Mesendoderm (in vitro differentiated cells): ENCODE measurements around the gene PDIA3.
"Not testable (repeated sequence)": the region's sequence is repeated elsewhere in the genome, so short reads cannot be mapped to it uniquely, and the experiment has no call there.

Source experiments
- DNase-seq: peaks from one replicate; pipeline ENCODE4 v3.0.0; 2013
- H2AK5ac ChIP-seq: 2 replicates; pipeline ENCODE4 v1.6.1; 2013; ENCODE audit warnings: low read length, inconsistent platforms
- H2BK120ac ChIP-seq: 2 replicates; pipeline ENCODE4 v1.6.1; 2013; ENCODE audit warnings: low read depth, mild to moderate bottlenecking, low read length, moderate library complexity, mixed read lengths
- H2BK15ac ChIP-seq: replicated peaks from 2 replicates; pipeline ENCODE4 v1.6.1; 2013; ENCODE audit warnings: low read depth, mild to moderate bottlenecking, moderate library complexity
- H2BK5ac ChIP-seq: 2 replicates; pipeline ENCODE4 v1.6.1; 2013; ENCODE audit warnings: low read length, inconsistent platforms
- H3K18ac ChIP-seq: 2 replicates; pipeline ENCODE4 v1.6.1; 2013; ENCODE audit warnings: mild to moderate bottlenecking, low read length, mixed read lengths
- H3K23ac ChIP-seq: one replicate; pipeline ENCODE4 v1.6.1; 2013; ENCODE audit warnings: low read length
- H3K27ac ChIP-seq: 2 replicates; pipeline ENCODE4 v1.5.1; 2013; ENCODE audit warnings: low read depth, mild to moderate bottlenecking, inconsistent platforms, low read length, moderate library complexity
- H3K27me3 ChIP-seq: 2 replicates; pipeline ENCODE4 v1.6.1; 2013; ENCODE audit warnings: low read length, control low read depth, mild to moderate bottlenecking, inconsistent platforms; ENCODE audit not compliant: insufficient read depth, poor library complexity
- H3K36me3 ChIP-seq: 2 replicates; pipeline ENCODE4 v1.6.1; 2013; ENCODE audit warnings: low read length, inconsistent platforms; ENCODE audit not compliant: control insufficient read depth, insufficient read depth
- H3K4ac ChIP-seq: one replicate; pipeline ENCODE4 v1.6.1; 2013; ENCODE audit warnings: low read depth, mild to moderate bottlenecking, low read length, moderate library complexity
- H3K4me1 ChIP-seq: 2 replicates; pipeline ENCODE4 v1.6.1; 2013; ENCODE audit warnings: low read depth, low read length, inconsistent platforms; ENCODE audit not compliant: control insufficient read depth
- H3K4me2 ChIP-seq: 2 replicates; pipeline ENCODE4 v1.6.1; 2013; ENCODE audit warnings: low read length
- H3K4me3 ChIP-seq: 2 replicates; pipeline ENCODE4 v1.5.1; 2013; ENCODE audit warnings: mild to moderate bottlenecking, low read length
- H3K56ac ChIP-seq: one replicate; pipeline ENCODE4 v1.6.1; 2013; ENCODE audit warnings: low read length
- H3K79me1 ChIP-seq: 2 replicates; pipeline ENCODE4 v1.6.1; 2013; ENCODE audit warnings: low read length, inconsistent platforms
- H3K79me2 ChIP-seq: 2 replicates; pipeline ENCODE4 v1.6.1; 2013; ENCODE audit warnings: mild to moderate bottlenecking, low read length; ENCODE audit not compliant: control insufficient read depth, insufficient read depth
- H3K9ac ChIP-seq: 2 replicates; pipeline ENCODE4 v1.6.1; 2013; ENCODE audit warnings: low read length, inconsistent platforms
- H4K5ac ChIP-seq: one replicate; pipeline ENCODE4 v1.6.1; 2013; ENCODE audit warnings: low read length
- H4K8ac ChIP-seq: one replicate; pipeline ENCODE4 v1.6.1; 2013; ENCODE audit warnings: low read depth, mild to moderate bottlenecking, control low read depth, low read length, moderate library complexity
- WGBS: extraction: QIAGEN DNeasy Blood & Tissue Kit; methylation state at CpG from one replicate; pipeline ENCODE4 v1.1.7; 2013; ENCODE audit warnings: low lambda C conversion rate, missing lambda C conversion rate; ENCODE audit not compliant: insufficient coverage; ENCODE audit errors: extremely low coverage; 5-methylcytosine and 5-hydroxymethylcytosine counted together

The PDIA3 gene

DNA sequence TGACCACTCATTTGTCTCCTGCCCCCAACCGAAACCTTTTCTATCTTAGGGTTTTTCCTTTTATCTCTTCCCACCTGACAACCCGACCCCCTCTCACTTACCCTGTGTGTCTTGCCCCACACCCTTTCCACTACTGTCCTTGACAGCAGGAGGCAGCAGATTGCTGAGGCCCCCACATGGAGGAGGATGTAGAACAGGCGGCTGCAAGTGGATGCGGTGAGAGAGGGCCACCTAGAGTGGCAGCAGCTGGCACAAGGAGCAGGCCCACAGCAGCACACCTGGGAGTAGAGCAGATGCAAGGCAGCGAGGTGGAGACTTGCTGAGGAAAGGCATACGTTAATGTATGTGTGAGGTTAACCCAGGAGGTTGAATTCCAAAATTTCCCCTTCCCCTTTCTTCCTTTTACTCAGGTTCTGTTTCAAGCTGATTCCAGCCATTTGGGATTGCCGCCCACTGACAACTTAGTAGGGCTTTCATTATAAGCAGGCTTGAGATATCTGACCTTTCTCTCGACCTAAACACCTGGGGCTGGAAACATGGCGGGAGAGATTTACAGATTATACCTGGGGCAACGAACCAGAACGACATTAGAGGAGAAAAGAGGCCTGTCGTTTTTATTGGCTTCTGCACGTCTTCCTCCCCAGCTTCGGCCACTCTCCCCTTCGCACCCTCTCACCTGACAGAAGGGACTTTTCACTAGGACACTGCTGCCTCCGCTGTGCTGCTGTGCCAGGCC lies 53.1 kb downstream of the PDIA3 start:
- no peak overlapping the region for H2BK15ac ChIP-seq
- H3K79me2 ChIP-seq: peaks cover 11% of the 10 kb centered on the region
- peaks cover 19% of the 10 kb centered on the region for H3K4me1 ChIP-seq
- H3K27me3 ChIP-seq: no peaks in the 10 kb centered on the region
- H3K36me3 ChIP-seq: peaks cover 2% of the 10 kb centered on the region
- DNase-seq: peak; percentile 41
- H3K23ac ChIP-seq: no peak overlapping the region
- peak overlapping the region; percentile 50 for H2BK5ac ChIP-seq
- H2BK120ac ChIP-seq: no peak overlapping the region
- peak overlapping the region; percentile 87 for H3K56ac ChIP-seq
- no peak overlapping the region for H3K18ac ChIP-seq
- H3K79me1 ChIP-seq: peaks cover 9% of the 10 kb centered on the region
- no peak overlapping the region for H4K5ac ChIP-seq
- no peak overlapping the region for H3K4me3 ChIP-seq
- no peak overlapping the region for H3K9ac ChIP-seq
- H3K27ac ChIP-seq: no peak overlapping the region
- H2AK5ac ChIP-seq: peak overlapping the region; percentile 85
- no CpG with 5 or more reads among the region's 16 CpGs for WGBS
- no peak overlapping the region for H3K4ac ChIP-seq
- no peak overlapping the region for H4K8ac ChIP-seq
- H3K4me2 ChIP-seq: no peak overlapping the region

DNA sequence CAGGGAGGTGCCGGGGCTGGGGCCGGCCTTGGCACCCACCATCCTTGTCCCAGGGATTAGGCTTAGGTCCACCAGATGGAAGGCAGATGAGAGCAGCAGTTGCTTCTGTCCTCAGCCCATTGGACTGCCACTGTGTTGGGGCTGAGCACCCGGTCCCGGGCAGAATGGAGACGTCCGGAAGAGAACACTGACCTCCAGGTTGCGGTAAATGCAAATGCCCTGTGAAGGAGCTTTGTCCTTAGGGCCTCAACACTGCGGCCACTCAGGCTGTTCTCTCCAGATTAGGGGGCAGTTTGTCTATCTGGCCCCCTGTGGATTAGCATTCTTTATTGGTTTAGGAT lies 53.7 kb downstream of the PDIA3 start, which contains the start of gene SERINC4:
TSS of gene SERINC4 (minus strand) at position 276 of the 341 bp plus-strand sequence. CDS start at position 42, 234 bp downstream.
- peaks cover 11% of the 10 kb centered on the region for H3K79me2 ChIP-seq

DNA sequence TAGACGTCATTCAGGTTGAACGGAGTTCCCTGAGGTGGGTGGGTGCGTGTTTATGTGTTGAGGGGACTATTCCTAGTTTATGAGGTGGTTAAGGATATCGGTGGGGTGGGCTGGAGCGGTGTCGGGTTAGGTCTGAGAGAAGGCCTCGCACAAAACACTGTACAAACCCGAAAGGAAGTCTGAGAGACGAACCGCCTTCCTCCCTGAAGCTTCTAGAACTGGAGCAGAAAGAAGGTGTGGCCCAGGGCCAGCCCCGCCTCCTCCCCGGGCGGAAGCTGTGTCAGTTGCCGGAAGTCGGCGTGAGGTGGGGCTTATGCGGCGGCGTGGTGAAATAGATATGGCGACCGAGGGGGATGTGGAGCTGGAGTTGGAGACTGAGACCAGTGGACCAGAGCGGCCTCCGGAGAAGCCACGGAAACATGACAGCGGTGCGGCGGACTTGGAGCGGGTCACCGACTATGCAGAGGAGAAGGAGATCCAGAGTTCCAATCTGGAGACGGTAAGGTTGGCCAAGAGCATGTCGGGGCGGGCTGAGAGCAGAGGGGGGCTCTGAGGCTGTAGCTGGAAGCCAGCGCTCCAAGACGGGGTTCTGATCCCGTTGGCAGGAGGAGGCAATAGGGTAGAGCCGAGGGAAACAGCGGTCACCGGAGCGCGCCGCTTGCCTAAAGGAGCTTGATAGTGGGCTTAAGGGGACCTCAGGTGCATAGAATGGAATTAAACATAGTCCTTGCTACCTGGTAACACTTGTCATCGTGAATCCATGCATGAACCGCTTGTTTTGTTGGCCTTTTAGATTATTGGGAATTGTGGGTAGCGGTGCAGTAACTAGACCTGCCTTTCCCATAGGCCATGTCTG lies 54.3 kb downstream of the PDIA3 start, which contains the start of gene HYPK:
TSS of gene HYPK (plus strand) at position 314 of the 856 bp plus-strand sequence. CDS start at position 338, 24 bp downstream.
- Histone ChIP-seq H2AK5ac (peak within 1 kb of the TSS; percentile 85), H2BK5ac (peak within 1 kb of the TSS; percentile 92), H3K23ac (no peak within 1 kb of the TSS), H4K5ac (no peak within 1 kb of the TSS), H3K27me3 (no peaks in the 10 kb centered on the region), H4K8ac (no peak within 1 kb of the TSS), H3K79me2 (peaks cover 11% of the 10 kb centered on the region), H2BK120ac (no peak within 1 kb of the TSS), H3K18ac (peak within 1 kb of the TSS; percentile 11), H3K27ac (peak within 1 kb of the TSS; percentile 52), H3K56ac (peak within 1 kb of the TSS; percentile 97), H3K9ac (peak within 1 kb of the TSS; percentile 97), H3K36me3 (peaks cover 2% of the 10 kb centered on the region), H3K79me1 (peaks cover 4% of the 10 kb centered on the region), H3K4me1 (peaks cover 9% of the 10 kb centered on the region), H3K4me2 (peak within 1 kb of the TSS; percentile 99), H2BK15ac (no peak within 1 kb of the TSS), H3K4me3 (peak within 1 kb of the TSS; percentile 97), H3K4ac (no peak within 1 kb of the TSS)
- 100% methylated on average over 2 of the region's 44 CpGs for WGBS
- peak; percentile 89 for DNase-seq

More for the DNA sequence above, 53.7 kb downstream of the PDIA3 start, which contains the start of gene SERINC4:
- DNase-seq: no peak
- Histone ChIP-seq H2BK5ac (peak within 1 kb of the TSS; percentile 92), H3K4me1 (peaks cover 15% of the 10 kb centered on the region), H2AK5ac (peak within 1 kb of the TSS; percentile 85), H3K4ac (no peak within 1 kb of the TSS), H3K9ac (peak within 1 kb of the TSS; percentile 97), H3K36me3 (peaks cover under 1% of the 10 kb centered on the region), H2BK120ac (no peak within 1 kb of the TSS), H3K4me3 (peak within 1 kb of the TSS; percentile 97), H3K27me3 (no peaks in the 10 kb centered on the region), H3K56ac (peak within 1 kb of the TSS; percentile 97), H4K8ac (no peak within 1 kb of the TSS), H4K5ac (no peak within 1 kb of the TSS), H3K4me2 (peak within 1 kb of the TSS; percentile 99), H3K23ac (no peak within 1 kb of the TSS), H3K79me1 (peaks cover 6% of the 10 kb centered on the region), H2BK15ac (no peak within 1 kb of the TSS), H3K18ac (peak within 1 kb of the TSS; percentile 11), H3K27ac (peak within 1 kb of the TSS; percentile 52)
- no CpG with 5 or more reads among the region's 8 CpGs for WGBS

DNA sequence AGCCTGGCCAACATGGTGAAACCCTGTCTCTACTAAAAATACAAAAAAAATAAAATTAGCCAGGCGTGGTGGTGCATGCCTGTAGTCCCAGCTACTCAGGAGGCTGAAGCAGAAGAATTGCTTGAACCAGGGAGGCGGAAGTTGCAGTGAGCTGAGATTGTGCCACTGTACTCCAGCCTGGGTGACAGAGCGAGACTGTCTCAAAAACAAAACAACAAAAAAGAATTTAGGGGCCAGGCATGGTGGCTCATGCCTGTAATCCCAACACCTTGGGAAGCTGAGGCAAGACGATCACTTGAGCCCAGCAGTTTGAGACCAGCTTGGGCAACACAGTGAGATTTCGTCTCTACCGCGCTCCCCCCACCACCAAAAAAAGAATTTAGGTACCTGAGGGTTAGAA lies 56.4 kb downstream of the PDIA3 start:
- H4K8ac ChIP-seq, H3K4me1 ChIP-seq, DNase-seq, H3K36me3 ChIP-seq, H3K4me3 ChIP-seq, H3K79me1 ChIP-seq, H2AK5ac ChIP-seq, H2BK15ac ChIP-seq, H3K27me3 ChIP-seq, H3K4ac ChIP-seq, H3K18ac ChIP-seq, H3K27ac ChIP-seq, H3K23ac ChIP-seq, H3K9ac ChIP-seq, H3K56ac ChIP-seq, H4K5ac ChIP-seq, H3K4me2 ChIP-seq, H2BK5ac ChIP-seq, H2BK120ac ChIP-seq: not testable (repeated sequence)
- WGBS: no CpG with 5 or more reads among the region's 7 CpGs
- peaks cover 11% of the 10 kb centered on the region for H3K79me2 ChIP-seq

DNA sequence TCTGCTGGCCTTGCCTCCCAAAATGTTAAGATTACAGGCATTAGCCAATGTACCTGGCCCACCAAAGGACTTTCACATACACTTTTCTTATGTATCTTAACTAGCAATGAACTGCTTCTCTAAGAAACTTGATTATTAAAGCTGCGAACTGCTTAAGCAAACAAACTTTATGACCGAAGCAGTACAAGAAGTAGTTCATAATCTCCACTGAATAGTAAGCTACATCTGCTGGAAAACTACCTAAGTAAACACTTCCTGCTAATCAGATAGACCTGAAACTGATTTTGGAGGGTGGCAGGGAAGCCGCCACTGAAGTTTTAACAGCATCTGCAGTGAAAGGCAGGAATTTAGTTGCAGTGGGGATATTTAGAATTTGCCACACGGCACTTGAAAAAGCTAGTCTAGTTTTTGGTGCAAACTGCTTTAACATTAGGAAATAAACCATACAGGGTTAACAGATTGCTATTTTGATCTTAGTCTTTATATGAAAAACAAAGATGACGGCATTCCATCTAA lies 62.3 kb downstream of the PDIA3 start:
- H2BK120ac ChIP-seq: no peak overlapping the region
- no CpG with 5 or more reads among the region's 5 CpGs for WGBS
- H3K4ac ChIP-seq: no peak overlapping the region
- no peak overlapping the region for H3K18ac ChIP-seq
- no peak overlapping the region for H3K27ac ChIP-seq
- no peak overlapping the region for H3K56ac ChIP-seq
- no peaks in the 10 kb centered on the region for H3K4me1 ChIP-seq
- H4K5ac ChIP-seq: no peak overlapping the region
- H2BK5ac ChIP-seq: no peak overlapping the region
- no peaks in the 10 kb centered on the region for H3K79me2 ChIP-seq
- no peak overlapping the region for H4K8ac ChIP-seq
- H3K79me1 ChIP-seq: no peaks in the 10 kb centered on the region
- no peak overlapping the region for H3K4me3 ChIP-seq
- no peak overlapping the region for H2BK15ac ChIP-seq
- no peak overlapping the region for H3K23ac ChIP-seq
- H3K36me3 ChIP-seq: peaks cover 8% of the 10 kb centered on the region
- no peak for DNase-seq
- H3K9ac ChIP-seq: no peak overlapping the region
- no peaks in the 10 kb centered on the region for H3K27me3 ChIP-seq
- H2AK5ac ChIP-seq: no peak overlapping the region
- no peak overlapping the region for H3K4me2 ChIP-seq
